ENCODE data around the gene ITPK1. TPM values are rescaled to one million over a fixed set of nuclear protein-coding genes. Genes with fewer than 3 reads are reported as not detected.
A peak's percentile ranks its signal among the peaks of the same experiment; 100 is the strongest.

Gene ITPK1
- total RNA-seq, 3 donors from 2014 or later (not counting 1 experiment from before 2014, with no cell fraction given) = 73.2 to 74.8 (median 74.4) TPM

DNA sequence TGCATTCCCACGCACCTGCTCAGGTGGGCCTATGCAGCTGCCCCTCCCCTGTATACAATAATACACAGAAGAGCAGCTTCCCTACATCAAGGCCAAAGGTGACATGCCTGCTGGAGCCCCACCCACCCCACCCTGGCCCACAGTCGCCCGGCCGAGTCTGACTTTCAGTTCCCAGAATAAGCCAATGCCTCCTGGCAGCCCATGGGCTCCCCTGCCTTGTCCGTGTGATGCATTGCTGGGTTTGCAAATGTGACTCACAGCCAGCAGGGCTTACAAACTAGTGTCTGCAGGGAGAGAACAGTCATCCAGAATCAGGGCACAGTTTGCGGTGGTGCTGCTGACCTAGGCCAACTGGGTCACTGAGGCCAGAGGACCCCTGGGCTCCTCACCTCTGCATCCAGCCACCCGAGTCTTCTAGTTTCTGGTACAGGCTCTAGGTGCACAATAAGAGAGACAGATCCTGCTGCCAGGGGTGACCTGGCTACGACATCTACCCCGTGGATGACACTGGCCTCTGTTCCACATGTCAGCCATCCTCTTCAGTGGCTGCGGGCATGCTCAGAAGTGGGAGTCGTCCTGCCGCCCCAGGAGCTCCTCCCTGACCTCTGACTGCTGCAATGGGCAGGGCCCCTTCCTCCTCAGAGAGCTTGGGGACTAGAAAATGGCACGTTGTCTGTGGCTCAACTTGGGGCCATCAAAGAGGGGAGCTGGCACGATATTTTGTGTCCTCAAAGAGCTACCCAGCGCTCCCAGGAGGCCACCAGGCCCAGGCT, 108.3 kb downstream of the ITPK1 start:
- no peaks in the 10 kb centered on the region for H3K27me3 Mint-ChIP-seq (ENCODE audit: low read depth in 2 of 2)
- no peak overlapping the region for H3K4me3 Mint-ChIP-seq
- no peaks in the 10 kb centered on the region for H3K9me3 ChIP-seq (ENCODE audit: control insufficient read depth, insufficient read depth, low read length)
- H3K27ac ChIP-seq (ENCODE audit: low read length) = no peak overlapping the region
- peaks cover 40% of the 10 kb centered on the region for H3K4me1 ChIP-seq (ENCODE audit: control insufficient read depth, insufficient read depth, low read length)
- H3K4me1 Mint-ChIP-seq = peaks cover 48 to 76% of the 10 kb centered on the region in 2 donors
- 83% methylated on average over 15 of the region's 15 CpGs for WGBS (ENCODE audit: insufficient coverage)
- no peaks in the 10 kb centered on the region for H3K36me3 ChIP-seq (ENCODE audit: control insufficient read depth, insufficient read depth, low read length)
- H3K9me3 Mint-ChIP-seq = no peaks in the 10 kb centered on the region
- TF ChIP-seq, protein P1, sequence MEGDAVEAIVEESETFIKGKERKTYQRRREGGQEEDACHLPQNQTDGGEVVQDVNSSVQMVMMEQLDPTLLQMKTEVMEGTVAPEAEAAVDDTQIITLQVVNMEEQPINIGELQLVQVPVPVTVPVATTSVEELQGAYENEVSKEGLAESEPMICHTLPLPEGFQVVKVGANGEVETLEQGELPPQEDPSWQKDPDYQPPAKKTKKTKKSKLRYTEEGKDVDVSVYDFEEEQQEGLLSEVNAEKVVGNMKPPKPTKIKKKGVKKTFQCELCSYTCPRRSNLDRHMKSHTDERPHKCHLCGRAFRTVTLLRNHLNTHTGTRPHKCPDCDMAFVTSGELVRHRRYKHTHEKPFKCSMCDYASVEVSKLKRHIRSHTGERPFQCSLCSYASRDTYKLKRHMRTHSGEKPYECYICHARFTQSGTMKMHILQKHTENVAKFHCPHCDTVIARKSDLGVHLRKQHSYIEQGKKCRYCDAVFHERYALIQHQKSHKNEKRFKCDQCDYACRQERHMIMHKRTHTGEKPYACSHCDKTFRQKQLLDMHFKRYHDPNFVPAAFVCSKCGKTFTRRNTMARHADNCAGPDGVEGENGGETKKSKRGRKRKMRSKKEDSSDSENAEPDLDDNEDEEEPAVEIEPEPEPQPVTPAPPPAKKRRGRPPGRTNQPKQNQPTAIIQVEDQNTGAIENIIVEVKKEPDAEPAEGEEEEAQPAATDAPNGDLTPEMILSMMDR (IDR thresholded peaks at IDR 0.05) = no peak
- H3K27ac Mint-ChIP-seq = peak overlapping the region; percentile 3 to 79
- no peak overlapping the region for H3K4me3 ChIP-seq (ENCODE audit: low read length)
- no peaks in the 10 kb centered on the region for H3K36me3 Mint-ChIP-seq
- ATAC-seq (peak in 2 of 3 donors; percentile 17 to 18), DNase-seq (no peak)
- intact Hi-C loops (cut with micrococcal nuclease) = no loop called here
- H3K27me3 ChIP-seq (ENCODE audit: control insufficient read depth, insufficient read depth, low read length) = no peaks in the 10 kb centered on the region

DNA sequence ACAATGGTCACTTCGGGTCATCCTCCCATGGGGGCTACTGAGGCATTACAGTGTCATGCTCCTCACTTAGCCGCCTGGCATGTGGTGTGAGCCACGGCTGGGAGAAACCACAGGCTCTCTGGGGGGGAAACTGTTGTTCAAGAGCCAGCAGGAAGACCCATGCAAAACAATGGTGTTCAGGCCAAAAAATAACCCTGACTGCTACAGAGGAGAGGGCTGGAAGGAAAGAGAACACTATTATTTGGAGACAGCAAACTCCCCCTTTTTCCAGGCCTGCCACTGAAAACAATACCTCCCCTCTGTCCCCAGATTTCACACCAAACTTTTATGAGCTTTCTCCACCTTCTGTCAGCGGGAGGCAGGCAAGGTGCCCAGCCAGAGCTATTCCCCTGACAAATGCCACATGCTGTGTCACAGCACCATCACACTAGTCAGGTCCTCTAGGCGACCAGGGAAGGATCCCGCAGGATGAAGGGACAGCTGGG, 109.1 kb downstream of the ITPK1 start:
- H3K36me3 Mint-ChIP-seq = no peaks in the 10 kb centered on the region
- peaks cover 42 to 74% of the 10 kb centered on the region in 2 donors for H3K4me1 Mint-ChIP-seq
- H3K27ac Mint-ChIP-seq = peak overlapping the region; percentile 65 to 79
- TF ChIP-seq, protein P1 (IDR thresholded peaks at IDR 0.05) = no peak
- Histone ChIP-seq H3K9me3 (ENCODE audit: control insufficient read depth, insufficient read depth, low read length) (no peaks in the 10 kb centered on the region), H3K4me3 (ENCODE audit: low read length) (no peak overlapping the region), H3K36me3 (ENCODE audit: control insufficient read depth, insufficient read depth, low read length) (no peaks in the 10 kb centered on the region), H3K4me1 (ENCODE audit: control insufficient read depth, insufficient read depth, low read length) (peaks cover 40% of the 10 kb centered on the region), H3K27ac (ENCODE audit: low read length) (no peak overlapping the region), H3K27me3 (ENCODE audit: control insufficient read depth, insufficient read depth, low read length) (no peaks in the 10 kb centered on the region)
- DNase-seq = no peak
- intact Hi-C loops (cut with micrococcal nuclease) = no loop called here
- ATAC-seq = peak in 1 of 3 donors; percentile 62
- no peak overlapping the region for H3K4me3 Mint-ChIP-seq
- H3K27me3 Mint-ChIP-seq (ENCODE audit: low read depth in 2 of 2) = no peaks in the 10 kb centered on the region
- H3K9me3 Mint-ChIP-seq = no peaks in the 10 kb centered on the region
- 48% methylated on average over 6 of the region's 6 CpGs for WGBS (ENCODE audit: insufficient coverage)

DNA sequence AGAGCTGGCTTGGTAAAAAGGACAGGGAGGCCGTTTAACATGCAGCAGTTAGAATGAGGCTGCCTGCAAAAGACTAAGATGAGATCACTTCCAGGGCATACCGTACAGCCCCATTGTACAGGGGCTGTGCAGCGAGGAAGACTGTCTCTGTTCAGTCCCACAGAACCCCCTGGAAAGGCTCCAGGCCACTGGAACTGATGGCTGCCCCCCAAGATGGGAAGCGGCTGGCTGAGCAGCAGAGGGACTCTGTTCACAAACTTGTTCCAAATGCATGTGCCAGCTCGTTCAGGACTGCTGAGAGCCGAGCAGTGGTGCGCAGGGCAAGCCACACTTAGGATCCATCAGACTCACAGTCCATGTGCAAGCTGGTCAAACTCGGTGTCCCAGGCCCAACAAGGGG, 109.9 kb downstream of the ITPK1 start:
- WGBS (ENCODE audit: insufficient coverage) = 95% methylated on average over 8 of the region's 8 CpGs
- TF ChIP-seq, protein P1 (IDR thresholded peaks at IDR 0.05) = no peak
- Histone ChIP-seq H3K27ac (ENCODE audit: low read length) (no peak overlapping the region), H3K36me3 (ENCODE audit: control insufficient read depth, insufficient read depth, low read length) (no peaks in the 10 kb centered on the region), H3K4me3 (ENCODE audit: low read length) (no peak overlapping the region), H3K9me3 (ENCODE audit: control insufficient read depth, insufficient read depth, low read length) (no peaks in the 10 kb centered on the region), H3K4me1 (ENCODE audit: control insufficient read depth, insufficient read depth, low read length) (peaks cover 40% of the 10 kb centered on the region), H3K27me3 (ENCODE audit: control insufficient read depth, insufficient read depth, low read length) (no peaks in the 10 kb centered on the region)
- ATAC-seq (no peak), DNase-seq (no peak)
- Mint-ChIP-seq H3K4me3 (no peak overlapping the region), H3K27me3 (ENCODE audit: low read depth in 2 of 2) (no peaks in the 10 kb centered on the region), H3K4me1 (peaks cover 42 to 68% of the 10 kb centered on the region in 2 donors), H3K9me3 (no peaks in the 10 kb centered on the region), H3K27ac (peak overlapping the region; percentile 65 to 79), H3K36me3 (no peaks in the 10 kb centered on the region)
- intact Hi-C loops (cut with micrococcal nuclease) = no loop called here
